OCI-LY1 (cell line): ENCODE data around the gene SLC25A51.
"Not testable (repeated sequence)": the region's sequence is repeated elsewhere in the genome, so short reads cannot be mapped to it uniquely, and the experiment has no call there.

ENCODE experiments used
- EZH2 ChIP-seq: fragments of 200-600 bp; sonication (generic), shearing (Covaris generic); IDR thresholded peaks from 2 replicates; pipeline ENCODE4 v1.8.0; 2017; ENCODE audit warnings: borderline replicate concordance, mixed run types, mild to moderate bottlenecking, antibody characterized with exemption, low read length, moderate library complexity, mixed read lengths
- TF ChIP-seq, protein P1 (sequence below): fragments of 200-600 bp; sonication (generic), shearing (Covaris generic); IDR thresholded peaks from 2 replicates; pipeline ENCODE4 v1.5.1; 2017; ENCODE audit warnings: mild to moderate bottlenecking, antibody characterized with exemption, low read length, moderate library complexity, mixed read lengths

DNA sequence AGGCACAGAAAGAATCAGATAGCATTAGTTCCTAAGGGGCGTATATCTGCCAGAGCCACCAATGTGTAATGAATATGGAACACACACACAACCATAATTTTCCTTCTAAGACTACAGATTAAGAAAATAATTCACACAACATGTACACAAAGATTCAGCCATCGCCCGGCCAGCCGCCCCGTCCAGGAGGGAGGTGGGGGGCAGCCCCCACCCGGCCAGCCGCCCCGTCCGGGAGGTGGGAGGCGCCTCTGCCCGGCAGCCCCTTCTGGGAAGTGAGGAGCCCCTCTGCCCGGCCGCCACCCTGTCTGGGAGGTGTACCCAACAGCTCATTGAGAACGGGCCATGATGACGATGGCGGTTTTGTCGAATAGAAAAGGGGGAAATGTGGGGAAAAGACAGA, 12.9 kb downstream of the SLC25A51 start:
- TF ChIP-seq, protein P1, sequence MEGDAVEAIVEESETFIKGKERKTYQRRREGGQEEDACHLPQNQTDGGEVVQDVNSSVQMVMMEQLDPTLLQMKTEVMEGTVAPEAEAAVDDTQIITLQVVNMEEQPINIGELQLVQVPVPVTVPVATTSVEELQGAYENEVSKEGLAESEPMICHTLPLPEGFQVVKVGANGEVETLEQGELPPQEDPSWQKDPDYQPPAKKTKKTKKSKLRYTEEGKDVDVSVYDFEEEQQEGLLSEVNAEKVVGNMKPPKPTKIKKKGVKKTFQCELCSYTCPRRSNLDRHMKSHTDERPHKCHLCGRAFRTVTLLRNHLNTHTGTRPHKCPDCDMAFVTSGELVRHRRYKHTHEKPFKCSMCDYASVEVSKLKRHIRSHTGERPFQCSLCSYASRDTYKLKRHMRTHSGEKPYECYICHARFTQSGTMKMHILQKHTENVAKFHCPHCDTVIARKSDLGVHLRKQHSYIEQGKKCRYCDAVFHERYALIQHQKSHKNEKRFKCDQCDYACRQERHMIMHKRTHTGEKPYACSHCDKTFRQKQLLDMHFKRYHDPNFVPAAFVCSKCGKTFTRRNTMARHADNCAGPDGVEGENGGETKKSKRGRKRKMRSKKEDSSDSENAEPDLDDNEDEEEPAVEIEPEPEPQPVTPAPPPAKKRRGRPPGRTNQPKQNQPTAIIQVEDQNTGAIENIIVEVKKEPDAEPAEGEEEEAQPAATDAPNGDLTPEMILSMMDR = not testable (repeated sequence)
- not testable (repeated sequence) for TF ChIP-seq EZH2
